ENCODE results near the gene RHAG. TPM values are rescaled to one million over a fixed set of nuclear protein-coding genes. Genes with fewer than 3 reads are reported as not detected.

The RHAG gene
- total and polyA plus RNA-seq, 2 donors: 0.24 to 1.0 TPM

GRCh38 chr6:49648036-49648435 lies 11.4 kb upstream of the RHAG start:
- H3K4me3 ChIP-seq (ENCODE audit: low read depth, low read length): no peak overlapping the region
- no peaks in the 10 kb centered on the region for H3K36me3 ChIP-seq (ENCODE audit: insufficient read depth)
- H3K4me1 ChIP-seq (ENCODE audit: insufficient read depth): no peaks in the 10 kb centered on the region
- DNase-seq (ENCODE audit: extremely low spot score): no peak
- no peak overlapping the region for H3K27ac ChIP-seq (ENCODE audit: low read depth)

DNA sequence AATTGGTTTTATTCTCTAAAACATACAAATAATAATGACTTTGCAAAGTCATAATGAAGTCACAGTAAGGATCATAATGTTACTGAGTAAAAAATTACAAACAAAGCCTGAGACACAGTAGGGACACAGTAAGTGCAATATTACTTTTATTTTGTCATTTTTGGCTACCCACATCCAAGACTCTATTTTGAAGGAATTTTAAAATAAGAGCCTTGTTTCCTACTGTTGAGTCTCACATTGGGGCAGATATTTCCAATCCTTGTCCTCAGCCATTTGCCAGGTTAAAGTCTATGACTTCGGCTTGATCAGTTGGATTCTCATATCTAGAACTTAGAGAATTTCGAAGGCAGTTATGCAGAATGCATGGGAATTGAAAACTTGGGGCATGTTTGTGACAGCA lies 10.8 kb upstream of the RHAG start:
- 87% methylated on average over 2 of the region's 2 CpGs for WGBS
- H3K27ac ChIP-seq (ENCODE audit: low read depth): no peak overlapping the region
- H3K36me3 ChIP-seq (ENCODE audit: insufficient read depth): no peaks in the 10 kb centered on the region
- no peaks in the 10 kb centered on the region for H3K4me1 ChIP-seq (ENCODE audit: insufficient read depth)
- H3K4me3 ChIP-seq (ENCODE audit: low read depth, low read length): no peak overlapping the region
- no peak for DNase-seq (ENCODE audit: extremely low spot score)

- no peaks in the 10 kb centered on the region for H3K36me3 ChIP-seq (ENCODE audit: insufficient read depth)
- DNase-seq (ENCODE audit: extremely low spot score): no peak
- 62% methylated on average over 4 of the region's 4 CpGs for WGBS
- no peaks in the 10 kb centered on the region for H3K4me1 ChIP-seq (ENCODE audit: insufficient read depth)
- H3K27ac ChIP-seq (ENCODE audit: low read depth): no peak overlapping the region
- H3K4me3 ChIP-seq (ENCODE audit: low read depth, low read length): no peak overlapping the region
Measured at GRCh38 chr6:49646942-49647341, 10.3 kb upstream of the RHAG start.

DNA sequence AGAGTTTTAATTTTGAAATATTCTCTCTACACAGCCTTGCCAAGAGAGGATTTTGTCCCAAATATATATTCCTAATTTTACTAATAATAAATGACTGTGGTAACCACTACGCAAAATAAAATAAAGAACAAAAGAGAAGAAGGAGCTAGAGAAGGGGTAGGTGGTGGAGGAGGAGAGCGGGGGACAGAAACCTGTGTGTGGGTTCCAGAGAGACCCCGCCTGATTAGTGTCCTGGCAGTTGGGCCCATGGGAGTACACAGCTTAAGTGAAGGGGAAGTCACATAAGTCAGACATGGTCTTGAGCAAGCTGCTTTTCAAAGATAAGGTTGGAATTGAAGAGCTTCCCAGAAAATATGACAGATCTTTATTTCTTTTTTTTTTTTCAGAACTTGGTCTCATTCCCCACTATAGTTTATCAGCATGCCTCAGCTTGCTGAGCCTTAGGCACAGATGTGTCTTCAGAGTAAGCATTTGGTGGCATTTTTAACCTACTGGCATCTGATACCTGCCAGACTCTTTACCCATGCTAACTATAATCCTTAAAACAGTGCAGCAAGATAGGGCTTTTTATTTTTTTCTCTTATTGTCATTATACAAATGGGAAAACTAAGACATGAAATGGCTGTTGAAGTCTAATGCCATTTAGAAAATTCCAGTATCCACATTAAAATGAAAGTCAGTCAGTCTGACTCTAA lies 9.6 kb upstream of the RHAG start:
- no peak overlapping the region for H3K4me3 ChIP-seq (ENCODE audit: low read depth, low read length)
- no peak overlapping the region for H3K27ac ChIP-seq (ENCODE audit: low read depth)
- H3K36me3 ChIP-seq (ENCODE audit: insufficient read depth): no peaks in the 10 kb centered on the region
- no peak for DNase-seq (ENCODE audit: extremely low spot score)
- 87% methylated on average over 3 of the region's 3 CpGs for WGBS
- H3K4me1 ChIP-seq (ENCODE audit: insufficient read depth): no peaks in the 10 kb centered on the region

GRCh38 chr6:49645139-49645538 lies 8.5 kb upstream of the RHAG start:
- Histone ChIP-seq H3K4me3 (ENCODE audit: low read depth, low read length) (no peak overlapping the region), H3K27ac (ENCODE audit: low read depth) (no peak overlapping the region), H3K36me3 (ENCODE audit: insufficient read depth) (no peaks in the 10 kb centered on the region), H3K4me1 (ENCODE audit: insufficient read depth) (no peaks in the 10 kb centered on the region)
- DNase-seq (ENCODE audit: extremely low spot score): no peak
- 88% methylated on average over 3 of the region's 3 CpGs for WGBS

GRCh38 chr6:49639177-49639817 lies 2.7 kb upstream of the RHAG start:
- Histone ChIP-seq H3K4me3 (ENCODE audit: low read depth, low read length) (no peak overlapping the region), H3K36me3 (ENCODE audit: insufficient read depth) (no peaks in the 10 kb centered on the region), H3K4me1 (ENCODE audit: insufficient read depth) (no peaks in the 10 kb centered on the region), H3K27ac (ENCODE audit: low read depth) (no peak overlapping the region)
- DNase-seq (ENCODE audit: extremely low spot score): no peak
- WGBS: 59% methylated on average over 5 of the region's 5 CpGs

DNA sequence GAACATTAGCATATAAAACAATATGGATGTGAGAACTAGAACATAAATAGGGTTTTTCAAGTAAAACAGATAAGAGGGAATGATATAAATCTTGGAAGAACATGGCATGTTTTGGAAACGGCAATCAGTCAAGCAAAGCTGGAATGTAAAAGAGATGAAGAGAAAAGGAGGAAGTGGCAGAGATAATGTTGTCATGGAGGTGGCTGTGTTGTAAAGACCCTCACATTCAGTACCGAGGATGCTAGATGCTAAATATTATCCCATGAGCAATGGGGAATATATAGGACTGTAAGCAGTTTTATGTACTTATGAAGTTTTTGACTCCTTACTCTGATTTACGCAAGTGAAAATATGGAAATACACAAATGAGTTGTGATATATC lies 702 bp upstream of the RHAG start:
- Histone ChIP-seq H3K36me3 (ENCODE audit: insufficient read depth) (no peaks in the 10 kb centered on the region), H3K4me1 (ENCODE audit: insufficient read depth) (no peaks in the 10 kb centered on the region), H3K4me3 (ENCODE audit: low read depth, low read length) (no peak overlapping the region), H3K27ac (ENCODE audit: low read depth) (no peak overlapping the region)
- DNase-seq (ENCODE audit: extremely low spot score): no peak
- WGBS: 56% methylated on average over 3 of the region's 3 CpGs

- no peak for DNase-seq (ENCODE audit: extremely low spot score)
- H3K4me1 ChIP-seq (ENCODE audit: insufficient read depth): no peaks in the 10 kb centered on the region
- no peak overlapping the region for H3K4me3 ChIP-seq (ENCODE audit: low read depth, low read length)
- no peaks in the 10 kb centered on the region for H3K36me3 ChIP-seq (ENCODE audit: insufficient read depth)
- WGBS: 80% methylated on average over 5 of the region's 5 CpGs
- H3K27ac ChIP-seq (ENCODE audit: low read depth): no peak overlapping the region
Measured at GRCh38 chr6:49635978-49636712, 494 bp downstream of the RHAG start.

DNA sequence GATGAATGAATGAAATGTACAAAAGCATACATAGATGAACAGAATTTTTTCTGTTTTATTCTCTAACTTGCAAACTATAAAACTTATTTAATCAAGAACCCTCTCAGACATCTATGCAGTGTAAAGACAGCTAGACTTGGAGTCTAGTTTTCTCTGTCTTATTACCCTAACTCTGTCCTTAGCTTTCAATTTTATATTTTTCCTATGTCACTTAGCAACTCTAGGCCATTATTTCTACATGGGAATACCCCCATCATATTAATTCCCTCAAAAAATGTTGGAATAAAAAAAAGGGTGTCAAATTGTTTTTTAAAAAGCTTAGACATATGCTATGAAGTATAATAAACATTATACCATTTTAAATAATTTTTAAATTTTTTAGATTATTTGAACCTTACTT lies 1.2 kb downstream of the RHAG start:
- Histone ChIP-seq H3K27ac (ENCODE audit: low read depth) (no peak overlapping the region), H3K4me1 (ENCODE audit: insufficient read depth) (no peaks in the 10 kb centered on the region), H3K4me3 (ENCODE audit: low read depth, low read length) (no peak overlapping the region), H3K36me3 (ENCODE audit: insufficient read depth) (no peaks in the 10 kb centered on the region)
- no peak for DNase-seq (ENCODE audit: extremely low spot score)

GRCh38 chr6:49634836-49635218 lies 1.8 kb downstream of the RHAG start:
- H3K4me3 ChIP-seq (ENCODE audit: low read depth, low read length): no peak overlapping the region
- no peaks in the 10 kb centered on the region for H3K4me1 ChIP-seq (ENCODE audit: insufficient read depth)
- WGBS: 87% methylated on average over 3 of the region's 3 CpGs
- H3K36me3 ChIP-seq (ENCODE audit: insufficient read depth): no peaks in the 10 kb centered on the region
- no peak for DNase-seq (ENCODE audit: extremely low spot score)
- no peak overlapping the region for H3K27ac ChIP-seq (ENCODE audit: low read depth)

DNA sequence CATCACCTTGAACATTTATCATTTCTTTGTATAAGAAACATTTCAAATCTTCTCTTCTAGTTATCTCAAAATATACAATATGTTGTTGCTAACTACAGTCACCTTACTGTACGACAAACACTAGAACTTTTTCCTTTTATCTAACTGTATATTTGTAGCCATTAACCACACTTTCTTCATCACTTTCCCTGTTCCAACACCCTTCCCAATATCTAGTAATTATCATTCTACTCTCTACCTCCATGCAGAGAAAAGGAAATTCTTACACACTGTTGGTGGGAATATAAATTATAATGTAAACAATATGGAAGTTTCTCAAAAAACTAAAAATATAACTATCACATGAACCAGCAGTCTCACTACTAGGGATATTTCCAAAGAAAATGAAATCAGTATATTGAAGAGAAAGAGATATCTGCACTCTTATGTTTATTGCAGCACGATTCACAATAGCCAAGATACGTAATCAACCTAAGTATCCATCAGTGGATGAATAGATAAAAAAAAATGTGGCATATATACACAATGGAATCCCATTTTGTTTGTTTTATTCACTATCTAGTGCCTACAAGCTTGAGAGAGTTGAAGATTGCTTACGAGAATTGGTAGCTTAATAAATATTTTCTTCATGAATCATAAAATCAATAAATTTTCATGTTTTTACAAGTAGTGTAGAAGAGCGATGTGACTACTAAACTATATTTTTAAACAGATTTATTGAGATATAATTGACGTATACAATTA lies 2.4 kb downstream of the RHAG start:
- WGBS: 74% methylated on average over 6 of the region's 6 CpGs

GRCh38 chr6:49633541-49633940 lies 3.1 kb downstream of the RHAG start:
- Histone ChIP-seq H3K4me3 (ENCODE audit: low read depth, low read length) (no peak overlapping the region), H3K36me3 (ENCODE audit: insufficient read depth) (no peaks in the 10 kb centered on the region), H3K4me1 (ENCODE audit: insufficient read depth) (no peaks in the 10 kb centered on the region), H3K27ac (ENCODE audit: low read depth) (no peak overlapping the region)
- WGBS: 70% methylated on average over 2 of the region's 2 CpGs
- DNase-seq (ENCODE audit: extremely low spot score): no peak

More for the DNA sequence above, 2.4 kb downstream of the RHAG start:
- Histone ChIP-seq H3K4me3 (ENCODE audit: low read depth, low read length) (no peak overlapping the region), H3K27ac (ENCODE audit: low read depth) (no peak overlapping the region), H3K36me3 (ENCODE audit: insufficient read depth) (no peaks in the 10 kb centered on the region), H3K4me1 (ENCODE audit: insufficient read depth) (no peaks in the 10 kb centered on the region)
- no peak for DNase-seq (ENCODE audit: extremely low spot score)

- H3K36me3 ChIP-seq (ENCODE audit: insufficient read depth): no peaks in the 10 kb centered on the region
- H3K4me3 ChIP-seq (ENCODE audit: low read depth, low read length): no peak overlapping the region
- H3K27ac ChIP-seq (ENCODE audit: low read depth): no peak overlapping the region
- no peak for DNase-seq (ENCODE audit: extremely low spot score)
- WGBS: 70% methylated on average over 3 of the region's 3 CpGs
- H3K4me1 ChIP-seq (ENCODE audit: insufficient read depth): no peaks in the 10 kb centered on the region
Measured at GRCh38 chr6:49632727-49633126, 3.9 kb downstream of the RHAG start.

Data from urinary bladder (tissue), 4 donors.